HG02678 (cell line): Measurements from ENCODE around the gene BATF3.

Experiments
- ATAC-seq: cut with Tn5 transposase; IDR thresholded peaks from one replicate; pipeline ENCODE4 v1.9.1; 2021; ENCODE audit warnings: mild to moderate bottlenecking, moderate library complexity; ENCODE audit not compliant: unreplicated experiment

The BATF3 gene

GRCh38 chr1:212637902-212638301, 61.7 kb downstream of the BATF3 start:
- ATAC-seq: no peak
